Colonic mucosa (tissue), 4 donors: ENCODE measurements around the gene PALM2AKAP2. TPM values are rescaled to one million over a fixed set of nuclear protein-coding genes. Genes with fewer than 3 reads are reported as not detected.

ENCODE experiments used
- DNase-seq: peaks from one replicate; pipeline ENCODE4 v3.0.0-alpha.2; 2020
- H3K27ac ChIP-seq: fragments of 200-600 bp; one replicate; pipeline ENCODE4 v1.8.0; 2021
- H3K27me3 ChIP-seq: fragments of 200-600 bp; one replicate; pipeline ENCODE4 v1.8.0; 2021
- H3K36me3 ChIP-seq: fragments of 200-600 bp; one replicate; pipeline ENCODE4 v1.8.0; 2021
- H3K4me1 ChIP-seq: fragments of 200-600 bp; one replicate; pipeline ENCODE4 v1.8.0; 2021; ENCODE audit warnings: mild to moderate bottlenecking
- H3K4me3 ChIP-seq: fragments of 200-600 bp; one replicate; pipeline ENCODE4 v1.8.0; 2021
- H3K9ac ChIP-seq, 2 donors: one replicate each; pipeline ENCODE4 v1.7.0; 2013; ENCODE audit warnings: control low read depth in 2 of 2, low read depth in 2 of 2, low read length in 2 of 2
- H3K9me3 ChIP-seq: fragments of 200-600 bp; one replicate; pipeline ENCODE4 v1.8.0; 2021
- intact Hi-C: fragments of 100-400 bp; cut with DNase I; formaldehyde crosslinking; loops from one replicate; pipeline ENCODE4 v1.14.1; 2022
- total RNA-seq, 2 donors: library from RNA; stranded (reverse); fragmentation: NEBNext Ultra II Directional in 1 of 2; extraction: Animal tissue kit (Norgen Biotek cat#: 25700) in 1 of 2; gene quantifications; one replicate each; pipeline ENCODE4 v1.2.1, GENCODE V29; 2021
- TF ChIP-seq, protein P1 (sequence below): fragments of 200-600 bp; IDR thresholded peaks from one replicate; pipeline ENCODE4 v1.8.0; 2022; ENCODE audit warnings: antibody characterized with exemption, mild to moderate bottlenecking
- donor health status: healthy.
- donor health status: DM: no; HTN: no; CAD: no.
- donor health status: DM: no; HTN: no; CAD: no.

The PALM2AKAP2 gene
- total RNA-seq, 2 donors from 2014 or later: 0.69 to 3.4 TPM

DNA sequence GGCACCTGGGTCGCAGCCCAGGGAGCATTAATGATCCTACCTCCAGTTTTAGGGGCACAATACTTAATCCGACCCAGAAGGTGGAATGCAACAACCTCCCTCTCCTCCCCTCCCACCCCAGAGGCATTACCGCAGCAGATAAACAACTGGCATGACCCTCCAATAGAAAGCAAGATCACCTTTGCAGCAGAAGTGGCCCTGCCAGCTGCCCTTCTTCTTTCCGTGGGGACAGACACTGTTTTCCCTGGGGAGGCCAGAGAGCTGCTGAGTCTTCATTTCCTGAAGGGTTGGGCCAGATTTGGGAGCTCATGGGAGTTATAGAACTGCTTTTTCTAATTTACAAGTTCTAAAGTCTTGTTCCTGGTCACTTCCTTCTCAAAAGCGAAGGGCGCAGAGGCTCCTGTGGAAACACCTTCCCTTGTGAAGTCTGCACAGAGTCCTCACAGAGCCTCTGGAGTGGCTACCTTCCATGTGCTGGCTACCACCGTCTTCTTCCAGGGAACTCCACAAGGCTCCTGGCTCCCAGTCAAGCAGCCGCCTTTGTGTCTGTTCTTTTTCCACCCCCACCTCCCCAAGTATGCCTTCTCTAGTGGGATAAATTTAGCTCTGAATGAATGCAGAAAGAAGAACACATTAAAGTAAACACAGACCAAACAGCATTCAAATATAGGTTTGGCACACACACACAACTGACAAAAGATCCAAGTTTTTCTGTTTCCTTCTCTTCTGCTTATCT lies 8.0 kb upstream of the PALM2AKAP2 start:
- Histone ChIP-seq H3K27ac (no peak overlapping the region), H3K9me3 (no peaks in the 10 kb centered on the region), H3K4me1 (no peaks in the 10 kb centered on the region), H3K4me3 (no peak overlapping the region), H3K27me3 (no peaks in the 10 kb centered on the region), H3K9ac (no peak overlapping the region), H3K36me3 (no peaks in the 10 kb centered on the region)
- TF ChIP-seq, protein P1, sequence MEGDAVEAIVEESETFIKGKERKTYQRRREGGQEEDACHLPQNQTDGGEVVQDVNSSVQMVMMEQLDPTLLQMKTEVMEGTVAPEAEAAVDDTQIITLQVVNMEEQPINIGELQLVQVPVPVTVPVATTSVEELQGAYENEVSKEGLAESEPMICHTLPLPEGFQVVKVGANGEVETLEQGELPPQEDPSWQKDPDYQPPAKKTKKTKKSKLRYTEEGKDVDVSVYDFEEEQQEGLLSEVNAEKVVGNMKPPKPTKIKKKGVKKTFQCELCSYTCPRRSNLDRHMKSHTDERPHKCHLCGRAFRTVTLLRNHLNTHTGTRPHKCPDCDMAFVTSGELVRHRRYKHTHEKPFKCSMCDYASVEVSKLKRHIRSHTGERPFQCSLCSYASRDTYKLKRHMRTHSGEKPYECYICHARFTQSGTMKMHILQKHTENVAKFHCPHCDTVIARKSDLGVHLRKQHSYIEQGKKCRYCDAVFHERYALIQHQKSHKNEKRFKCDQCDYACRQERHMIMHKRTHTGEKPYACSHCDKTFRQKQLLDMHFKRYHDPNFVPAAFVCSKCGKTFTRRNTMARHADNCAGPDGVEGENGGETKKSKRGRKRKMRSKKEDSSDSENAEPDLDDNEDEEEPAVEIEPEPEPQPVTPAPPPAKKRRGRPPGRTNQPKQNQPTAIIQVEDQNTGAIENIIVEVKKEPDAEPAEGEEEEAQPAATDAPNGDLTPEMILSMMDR: no peak
- DNase-seq: no peak
- intact Hi-C loops: no loop called here

DNA sequence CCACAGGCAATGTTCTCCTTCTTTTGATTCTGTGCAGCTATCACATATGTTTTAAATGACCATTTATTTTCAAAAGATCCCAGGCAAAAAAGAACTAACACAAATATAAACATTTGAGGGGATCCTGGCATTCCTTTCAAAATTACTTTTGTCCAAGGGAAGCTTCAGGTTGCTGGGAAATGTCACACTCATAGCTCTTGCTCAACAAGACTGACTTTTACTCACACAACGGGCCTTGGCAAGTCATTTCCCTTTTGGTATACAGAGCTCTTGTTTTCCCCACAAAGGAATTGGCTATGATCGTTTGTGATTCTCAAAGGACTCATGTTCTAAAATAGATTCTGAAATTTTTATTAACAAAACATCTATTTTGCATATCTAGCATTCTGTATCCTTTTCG lies 4.5 kb upstream of the PALM2AKAP2 start:
- H3K27me3 ChIP-seq: no peaks in the 10 kb centered on the region

DNA sequence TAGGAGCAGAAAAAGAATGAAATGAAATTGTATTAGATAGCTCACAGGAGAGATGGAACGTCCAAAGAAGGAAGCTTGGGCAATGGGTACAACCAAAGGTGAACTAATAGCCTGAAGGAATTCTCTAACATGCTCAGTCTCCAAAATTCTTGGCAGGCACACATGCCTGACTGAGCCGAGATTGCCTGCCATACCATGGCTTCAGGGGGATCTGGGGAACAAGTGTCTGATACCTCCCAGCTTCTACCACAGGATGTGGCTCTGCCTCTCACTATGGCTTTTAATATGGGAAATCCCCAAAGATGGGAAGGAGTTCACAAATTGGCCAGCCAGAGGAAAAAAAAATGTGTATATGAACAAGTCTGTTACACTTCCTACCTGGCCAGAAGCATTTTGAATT lies 3.6 kb upstream of the PALM2AKAP2 start:
- H3K36me3 ChIP-seq: no peaks in the 10 kb centered on the region
- no peaks in the 10 kb centered on the region for H3K4me1 ChIP-seq
- H3K27ac ChIP-seq: no peak overlapping the region
- H3K4me3 ChIP-seq: no peak overlapping the region
- DNase-seq: no peak
- TF ChIP-seq, protein P1: no peak
- no peak overlapping the region for H3K9ac ChIP-seq
- no peaks in the 10 kb centered on the region for H3K9me3 ChIP-seq
- intact Hi-C loops: no loop called here
- no peaks in the 10 kb centered on the region for H3K27me3 ChIP-seq

More for the DNA sequence above, 4.5 kb upstream of the PALM2AKAP2 start:
- TF ChIP-seq, protein P1: no peak
- H3K4me1 ChIP-seq: no peaks in the 10 kb centered on the region
- intact Hi-C loops: no loop called here
- H3K4me3 ChIP-seq: no peak overlapping the region
- no peaks in the 10 kb centered on the region for H3K9me3 ChIP-seq
- no peak overlapping the region for H3K27ac ChIP-seq
- no peak overlapping the region for H3K9ac ChIP-seq
- DNase-seq: no peak
- H3K36me3 ChIP-seq: no peaks in the 10 kb centered on the region

DNA sequence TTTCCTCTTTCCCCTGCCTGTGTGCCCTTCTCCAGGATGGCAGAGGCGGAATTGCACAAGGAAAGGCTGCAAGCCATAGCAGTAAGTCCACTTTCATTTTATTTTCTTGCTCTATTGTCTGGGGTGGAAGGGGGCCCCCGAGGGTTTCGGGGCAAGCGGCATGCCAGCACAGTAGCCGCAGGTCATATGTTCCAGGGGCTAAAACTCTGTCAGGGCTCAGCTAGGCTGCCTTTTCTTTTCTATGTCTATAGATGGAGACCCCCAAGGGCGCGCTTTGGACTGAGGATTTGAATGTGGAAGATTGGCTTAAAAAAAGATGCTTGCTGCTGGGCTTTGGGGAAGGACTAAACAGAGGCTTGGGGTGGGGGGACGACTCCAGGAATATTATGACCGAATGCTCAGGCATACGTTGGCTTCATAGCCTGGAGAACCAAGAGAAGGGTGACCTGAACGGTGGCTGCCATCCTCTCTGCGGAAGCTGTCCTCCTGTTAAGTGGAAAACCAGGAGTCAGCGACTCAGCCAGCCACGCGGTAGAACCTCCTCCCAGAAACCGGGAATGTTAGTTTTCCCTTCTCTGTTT lies 545 bp downstream of the PALM2AKAP2 start:
- H3K9me3 ChIP-seq: no peaks in the 10 kb centered on the region
- H3K36me3 ChIP-seq: no peaks in the 10 kb centered on the region
- H3K4me3 ChIP-seq: peak overlapping the region; percentile 38
- H3K27me3 ChIP-seq: no peaks in the 10 kb centered on the region
- peak overlapping the region in 1 of 2 donors; percentile 70 for H3K9ac ChIP-seq
- intact Hi-C loops: no loop called here
- no peak overlapping the region for H3K27ac ChIP-seq
- no peaks in the 10 kb centered on the region for H3K4me1 ChIP-seq
- no peak for DNase-seq
- TF ChIP-seq, protein P1: no peak

DNA sequence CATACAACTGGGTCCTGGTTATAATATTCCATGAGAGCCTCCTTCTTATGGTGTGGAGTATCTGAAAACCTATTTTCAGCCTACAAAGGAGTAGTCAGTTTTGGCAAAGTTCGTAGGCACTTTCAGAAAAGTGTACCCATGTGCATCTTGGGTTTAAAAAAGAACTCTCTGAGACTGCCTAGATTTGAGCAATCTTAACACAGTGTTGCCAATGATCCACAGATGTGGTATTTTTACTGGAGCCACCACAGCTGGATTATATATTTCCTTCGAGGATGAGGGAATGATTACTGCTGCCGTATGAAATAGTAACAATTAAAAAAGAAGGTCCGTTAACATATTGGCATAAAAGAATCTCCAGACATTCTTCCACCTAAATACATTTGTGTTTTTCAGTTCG lies 1.1 kb downstream of the PALM2AKAP2 start:
- no peaks in the 10 kb centered on the region for H3K4me1 ChIP-seq
- TF ChIP-seq, protein P1: no peak
- H3K27me3 ChIP-seq: no peaks in the 10 kb centered on the region
- H3K4me3 ChIP-seq: no peak overlapping the region
- H3K36me3 ChIP-seq: no peaks in the 10 kb centered on the region
- H3K9ac ChIP-seq: peak overlapping the region in 1 of 2 donors; percentile 70
- intact Hi-C loops: no loop called here
- no peak for DNase-seq
- no peaks in the 10 kb centered on the region for H3K9me3 ChIP-seq
- no peak overlapping the region for H3K27ac ChIP-seq
